OCI-LY1 (cell line): ENCODE data around the gene ELK4.

ENCODE experiments used
- H2AFZ ChIP-seq: fragments of 200-600 bp; sonication (generic), shearing (Covaris generic); 2 replicates; pipeline ENCODE4 v1.6.0; 2014; ENCODE audit warnings: antibody characterized with exemption, mild to moderate bottlenecking, low read length
- H3F3A ChIP-seq: fragments of 200-600 bp; sonication (generic), shearing (Covaris generic); 2 replicates; pipeline ENCODE4 v1.6.0; 2014; ENCODE audit warnings: mild to moderate bottlenecking, antibody characterized with exemption, low read length, moderate library complexity; ENCODE audit not compliant: insufficient read depth
- H3K27ac ChIP-seq: fragments of 200-600 bp; sonication (generic); 2 replicates; pipeline ENCODE4 v1.5.1; 2014; ENCODE audit warnings: low read length, mixed run types, mild to moderate bottlenecking, low read depth; ENCODE audit not compliant: poor library complexity, severe bottlenecking
- H3K27me3 ChIP-seq: fragments of 200-600 bp; sonication (generic); 2 replicates; pipeline ENCODE4 v1.6.0; 2014; ENCODE audit warnings: antibody characterized with exemption, mild to moderate bottlenecking, low read length, moderate library complexity; ENCODE audit not compliant: insufficient read depth
- H3K36me3 ChIP-seq: fragments of 200-600 bp; sonication (generic); 2 replicates; pipeline ENCODE4 v1.6.1; 2014; ENCODE audit warnings: mild to moderate bottlenecking, antibody characterized with exemption, low read length, moderate library complexity, mixed read lengths; ENCODE audit not compliant: insufficient read depth
- H3K4me1 ChIP-seq: fragments of 200-600 bp; sonication (generic); 2 replicates; pipeline ENCODE4 v1.5.1; 2014; ENCODE audit warnings: mild to moderate bottlenecking, low read length, moderate library complexity; ENCODE audit not compliant: insufficient read depth, severe bottlenecking
- H3K4me2 ChIP-seq: fragments of 200-600 bp; sonication (generic), shearing (Covaris generic); 2 replicates; pipeline ENCODE4 v1.6.1; 2014; ENCODE audit warnings: low read length
- H3K4me3 ChIP-seq: fragments of 200-600 bp; sonication (generic); 2 replicates; pipeline ENCODE4 v1.5.1; 2014; ENCODE audit warnings: low read length, low read depth, mild to moderate bottlenecking, mixed read lengths; ENCODE audit not compliant: poor library complexity, severe bottlenecking
- H3K79me2 ChIP-seq: fragments of 200-600 bp; shearing (Covaris generic); 2 replicates; pipeline ENCODE4 v1.6.1; 2016; ENCODE audit warnings: mixed run types, low read length, mixed read lengths; ENCODE audit not compliant: insufficient read depth
- H3K9ac ChIP-seq: fragments of 200-600 bp; sonication (generic), shearing (Covaris generic); 2 replicates; pipeline ENCODE4 v1.6.1; 2014; ENCODE audit warnings: mild to moderate bottlenecking, low read length, mixed read lengths
- H3K9me2 ChIP-seq: fragments of 200-600 bp; sonication (generic), shearing (Covaris generic); 2 replicates; pipeline ENCODE4 v1.6.1; 2014; ENCODE audit warnings: low read depth, mild to moderate bottlenecking, low read length, mixed read lengths
- H3K9me3 ChIP-seq: fragments of 200-600 bp; shearing (Covaris generic); 2 replicates; pipeline ENCODE4 v1.6.1; 2014; ENCODE audit warnings: low read length, mixed read lengths
- H4K20me1 ChIP-seq: fragments of 200-600 bp; sonication (generic), shearing (Covaris generic); 2 replicates; pipeline ENCODE4 v1.6.0; 2016; ENCODE audit warnings: mild to moderate bottlenecking, low read length; ENCODE audit not compliant: insufficient read depth
- CTCF ChIP-seq: fragments of 200-600 bp; sonication (generic), shearing (Covaris generic); IDR thresholded peaks from 2 replicates; pipeline ENCODE4 v1.5.1; 2017; ENCODE audit warnings: mild to moderate bottlenecking, antibody characterized with exemption, low read length, moderate library complexity, mixed read lengths
- EZH2 ChIP-seq: fragments of 200-600 bp; sonication (generic), shearing (Covaris generic); IDR thresholded peaks from 2 replicates; pipeline ENCODE4 v1.8.0; 2017; ENCODE audit warnings: borderline replicate concordance, mixed run types, mild to moderate bottlenecking, antibody characterized with exemption, low read length, moderate library complexity, mixed read lengths

The ELK4 gene

DNA sequence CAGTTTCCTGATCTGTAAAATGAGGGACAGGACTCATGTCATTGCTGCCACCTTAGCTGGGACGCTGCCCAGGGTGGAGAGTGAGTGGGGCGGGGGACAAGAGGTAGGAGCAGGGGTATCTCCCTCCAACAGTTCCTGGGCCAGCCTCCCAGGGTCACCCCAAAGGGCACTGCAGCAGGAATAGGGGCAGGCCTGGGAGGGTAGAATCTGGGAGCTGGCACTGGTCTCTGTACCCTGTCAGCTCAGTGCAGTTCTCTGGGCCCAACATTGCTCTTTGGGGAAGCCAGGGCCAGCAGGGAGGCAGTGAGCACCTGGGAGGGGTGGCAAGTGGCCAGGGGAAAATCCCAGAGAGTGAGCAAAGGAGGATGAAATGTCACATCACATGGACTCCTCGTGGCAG lies 55.8 kb downstream of the ELK4 start:
- H3K27me3 ChIP-seq = no peaks in the 10 kb centered on the region; the same call in 1 of the 2 replicates
- TF ChIP-seq CTCF (no peak), EZH2 (no peak)

GRCh38 chr1:205575294-205575885 lies 56.4 kb downstream of the ELK4 start:
- Histone ChIP-seq H4K20me1 (no peaks in the 10 kb centered on the region), H3K9ac (no peak overlapping the region), H3K9me2 (no peaks in the 10 kb centered on the region), H3F3A (no peaks in the 10 kb centered on the region), H3K27ac (no peak overlapping the region), H3K4me3 (no peak overlapping the region), H3K27me3 (no peaks in the 10 kb centered on the region; the same call in 1 of the 2 replicates), H3K4me2 (no peak overlapping the region), H3K9me3 (no peaks in the 10 kb centered on the region), H3K4me1 (no peaks in the 10 kb centered on the region), H3K36me3 (no peaks in the 10 kb centered on the region), H3K79me2 (no peaks in the 10 kb centered on the region), H2AFZ (no peak overlapping the region)
- TF ChIP-seq CTCF (no peak), EZH2 (no peak)

More for the DNA sequence above, 55.8 kb downstream of the ELK4 start:
- Histone ChIP-seq H4K20me1 (no peaks in the 10 kb centered on the region), H3K9me3 (no peaks in the 10 kb centered on the region), H3K4me2 (no peak overlapping the region), H3K9me2 (no peaks in the 10 kb centered on the region), H3K79me2 (no peaks in the 10 kb centered on the region), H3K9ac (no peak overlapping the region), H3K4me1 (no peaks in the 10 kb centered on the region), H3F3A (no peaks in the 10 kb centered on the region), H2AFZ (no peak overlapping the region), H3K27ac (no peak overlapping the region), H3K36me3 (no peaks in the 10 kb centered on the region), H3K4me3 (no peak overlapping the region)

- Histone ChIP-seq H3F3A (no peaks in the 10 kb centered on the region), H2AFZ (no peak overlapping the region), H3K4me2 (no peak overlapping the region), H3K9me2 (no peaks in the 10 kb centered on the region), H3K4me1 (no peaks in the 10 kb centered on the region), H3K9me3 (no peaks in the 10 kb centered on the region), H3K9ac (no peak overlapping the region), H4K20me1 (no peaks in the 10 kb centered on the region), H3K27me3 (peaks cover 5% of the 10 kb centered on the region), H3K4me3 (no peak overlapping the region), H3K36me3 (no peaks in the 10 kb centered on the region), H3K27ac (no peak overlapping the region), H3K79me2 (no peaks in the 10 kb centered on the region)
- TF ChIP-seq EZH2 = no peak
- TF ChIP-seq CTCF = no peak
Measured at GRCh38 chr1:205572421-205572820, 59.4 kb downstream of the ELK4 start.
